ENCODE results near the gene TRAPPC1.

DNA sequence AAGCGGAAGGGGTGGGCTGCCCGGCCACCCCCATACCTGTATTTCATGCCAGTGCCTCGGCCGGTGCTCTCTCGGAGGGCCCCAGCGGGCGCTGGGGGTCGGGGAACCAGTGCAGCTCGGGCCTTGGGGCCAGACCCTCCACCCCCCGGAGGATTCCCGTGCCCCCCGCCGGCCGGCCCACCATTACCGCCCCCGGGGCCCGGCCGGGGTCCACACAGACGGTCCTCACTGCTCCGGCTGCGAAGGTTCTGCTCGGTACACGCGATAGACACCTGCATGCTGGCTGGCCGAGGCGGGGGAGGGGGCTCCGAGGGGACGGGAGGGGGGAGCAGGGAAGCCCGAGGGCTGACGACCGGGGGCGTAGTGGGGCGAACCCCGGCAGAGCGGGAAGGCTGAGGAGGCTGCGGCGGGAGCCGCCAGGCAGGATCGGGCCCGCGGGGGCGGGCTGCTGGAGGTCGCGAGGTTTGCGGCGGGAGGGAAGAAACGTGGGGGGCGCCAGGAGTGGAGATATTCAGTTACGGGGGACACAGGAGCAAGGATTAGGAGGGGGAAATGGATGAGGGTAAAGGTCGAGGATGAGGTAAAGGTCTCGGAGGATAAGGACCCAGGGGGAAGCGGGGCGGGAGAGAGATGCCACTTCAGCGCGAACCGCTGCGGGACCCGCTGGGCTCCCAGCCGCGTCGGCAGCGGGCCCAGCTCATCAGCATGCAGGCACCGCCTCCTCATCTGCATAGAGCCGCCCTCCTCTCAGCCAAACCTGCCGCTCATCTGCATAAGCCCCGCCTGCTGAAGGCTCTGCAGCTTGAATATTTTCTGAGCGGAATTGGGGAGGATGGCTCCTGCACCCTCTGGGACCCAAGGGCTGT, 2.4 kb downstream of the TRAPPC1 start, which contains the start of gene KCNAB3:
- TF ChIP-seq, protein P1, sequence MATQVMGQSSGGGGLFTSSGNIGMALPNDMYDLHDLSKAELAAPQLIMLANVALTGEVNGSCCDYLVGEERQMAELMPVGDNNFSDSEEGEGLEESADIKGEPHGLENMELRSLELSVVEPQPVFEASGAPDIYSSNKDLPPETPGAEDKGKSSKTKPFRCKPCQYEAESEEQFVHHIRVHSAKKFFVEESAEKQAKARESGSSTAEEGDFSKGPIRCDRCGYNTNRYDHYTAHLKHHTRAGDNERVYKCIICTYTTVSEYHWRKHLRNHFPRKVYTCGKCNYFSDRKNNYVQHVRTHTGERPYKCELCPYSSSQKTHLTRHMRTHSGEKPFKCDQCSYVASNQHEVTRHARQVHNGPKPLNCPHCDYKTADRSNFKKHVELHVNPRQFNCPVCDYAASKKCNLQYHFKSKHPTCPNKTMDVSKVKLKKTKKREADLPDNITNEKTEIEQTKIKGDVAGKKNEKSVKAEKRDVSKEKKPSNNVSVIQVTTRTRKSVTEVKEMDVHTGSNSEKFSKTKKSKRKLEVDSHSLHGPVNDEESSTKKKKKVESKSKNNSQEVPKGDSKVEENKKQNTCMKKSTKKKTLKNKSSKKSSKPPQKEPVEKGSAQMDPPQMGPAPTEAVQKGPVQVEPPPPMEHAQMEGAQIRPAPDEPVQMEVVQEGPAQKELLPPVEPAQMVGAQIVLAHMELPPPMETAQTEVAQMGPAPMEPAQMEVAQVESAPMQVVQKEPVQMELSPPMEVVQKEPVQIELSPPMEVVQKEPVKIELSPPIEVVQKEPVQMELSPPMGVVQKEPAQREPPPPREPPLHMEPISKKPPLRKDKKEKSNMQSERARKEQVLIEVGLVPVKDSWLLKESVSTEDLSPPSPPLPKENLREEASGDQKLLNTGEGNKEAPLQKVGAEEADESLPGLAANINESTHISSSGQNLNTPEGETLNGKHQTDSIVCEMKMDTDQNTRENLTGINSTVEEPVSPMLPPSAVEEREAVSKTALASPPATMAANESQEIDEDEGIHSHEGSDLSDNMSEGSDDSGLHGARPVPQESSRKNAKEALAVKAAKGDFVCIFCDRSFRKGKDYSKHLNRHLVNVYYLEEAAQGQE (IDR thresholded peaks at IDR 0.05): no peak
- TF ChIP-seq, protein P2, sequence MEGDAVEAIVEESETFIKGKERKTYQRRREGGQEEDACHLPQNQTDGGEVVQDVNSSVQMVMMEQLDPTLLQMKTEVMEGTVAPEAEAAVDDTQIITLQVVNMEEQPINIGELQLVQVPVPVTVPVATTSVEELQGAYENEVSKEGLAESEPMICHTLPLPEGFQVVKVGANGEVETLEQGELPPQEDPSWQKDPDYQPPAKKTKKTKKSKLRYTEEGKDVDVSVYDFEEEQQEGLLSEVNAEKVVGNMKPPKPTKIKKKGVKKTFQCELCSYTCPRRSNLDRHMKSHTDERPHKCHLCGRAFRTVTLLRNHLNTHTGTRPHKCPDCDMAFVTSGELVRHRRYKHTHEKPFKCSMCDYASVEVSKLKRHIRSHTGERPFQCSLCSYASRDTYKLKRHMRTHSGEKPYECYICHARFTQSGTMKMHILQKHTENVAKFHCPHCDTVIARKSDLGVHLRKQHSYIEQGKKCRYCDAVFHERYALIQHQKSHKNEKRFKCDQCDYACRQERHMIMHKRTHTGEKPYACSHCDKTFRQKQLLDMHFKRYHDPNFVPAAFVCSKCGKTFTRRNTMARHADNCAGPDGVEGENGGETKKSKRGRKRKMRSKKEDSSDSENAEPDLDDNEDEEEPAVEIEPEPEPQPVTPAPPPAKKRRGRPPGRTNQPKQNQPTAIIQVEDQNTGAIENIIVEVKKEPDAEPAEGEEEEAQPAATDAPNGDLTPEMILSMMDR (IDR thresholded peaks at IDR 0.05; ENCODE audit: low read depth, low read length, missing input control): no peak
- TF ChIP-seq, protein P3, sequence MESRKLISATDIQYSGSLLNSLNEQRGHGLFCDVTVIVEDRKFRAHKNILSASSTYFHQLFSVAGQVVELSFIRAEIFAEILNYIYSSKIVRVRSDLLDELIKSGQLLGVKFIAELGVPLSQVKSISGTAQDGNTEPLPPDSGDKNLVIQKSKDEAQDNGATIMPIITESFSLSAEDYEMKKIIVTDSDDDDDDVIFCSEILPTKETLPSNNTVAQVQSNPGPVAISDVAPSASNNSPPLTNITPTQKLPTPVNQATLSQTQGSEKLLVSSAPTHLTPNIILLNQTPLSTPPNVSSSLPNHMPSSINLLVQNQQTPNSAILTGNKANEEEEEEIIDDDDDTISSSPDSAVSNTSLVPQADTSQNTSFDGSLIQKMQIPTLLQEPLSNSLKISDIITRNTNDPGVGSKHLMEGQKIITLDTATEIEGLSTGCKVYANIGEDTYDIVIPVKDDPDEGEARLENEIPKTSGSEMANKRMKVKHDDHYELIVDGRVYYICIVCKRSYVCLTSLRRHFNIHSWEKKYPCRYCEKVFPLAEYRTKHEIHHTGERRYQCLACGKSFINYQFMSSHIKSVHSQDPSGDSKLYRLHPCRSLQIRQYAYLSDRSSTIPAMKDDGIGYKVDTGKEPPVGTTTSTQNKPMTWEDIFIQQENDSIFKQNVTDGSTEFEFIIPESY (IDR thresholded peaks at IDR 0.05): no peak
- no peak for TF ChIP-seq TAF1 (conservative IDR thresholded peaks at IDR 0.05)
